Measurements from ENCODE around the gene PKNOX2. TPM values are rescaled to one million over a fixed set of nuclear protein-coding genes. Genes with fewer than 3 reads are reported as not detected.

Gene PKNOX2
- total RNA-seq, 2 experiments from 2014 or later = not detected

DNA sequence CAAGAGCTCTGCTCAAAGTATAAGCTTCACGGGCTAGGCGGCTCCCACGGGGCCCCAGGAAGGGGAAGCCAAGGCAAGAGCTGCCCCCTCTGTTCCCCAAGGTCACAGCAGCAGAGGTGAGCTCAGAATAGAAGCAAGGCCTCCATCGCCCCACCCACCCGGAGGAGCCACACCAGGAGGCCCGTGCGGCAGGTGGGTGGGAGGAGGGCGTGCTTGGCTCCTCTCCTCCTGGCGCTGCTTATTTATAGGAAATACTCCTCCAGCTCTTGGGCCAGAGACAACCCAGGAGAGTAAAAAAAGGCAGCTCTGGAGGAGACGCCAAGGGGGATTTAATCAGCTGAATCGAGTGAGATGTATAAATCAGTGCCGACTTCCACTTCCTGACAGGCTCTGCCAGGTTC is 243.8 kb downstream of the PKNOX2 start:
- H3K4me1 ChIP-seq (ENCODE audit: insufficient read depth, low read length, poor library complexity, severe bottlenecking) = no peaks in the 10 kb centered on the region
- no TSS peak for BruUV-seq (replicated peaks)
- H3K36me3 ChIP-seq (ENCODE audit: insufficient read depth, low read length) = no peaks in the 10 kb centered on the region
- H2AFZ ChIP-seq (ENCODE audit: low read length) = no peak overlapping the region
- ChIA-PET POLR2A (no interaction called here), CTCF (ENCODE audit: unreplicated experiment) (no interaction called here)
- H3K4me3 ChIP-seq (ENCODE audit: low read depth, low read length, poor library complexity, severe bottlenecking) = no peak overlapping the region
- intact Hi-C loops (cut with micrococcal nuclease; ENCODE audit: unreplicated experiment) = no loop called here
- no peak overlapping the region for H3K4me2 ChIP-seq (ENCODE audit: low read length)
- H3K27ac ChIP-seq (ENCODE audit: low read depth, low read length, poor library complexity, severe bottlenecking) = no peak overlapping the region
- no peaks in the 10 kb centered on the region for H3K9me3 ChIP-seq (ENCODE audit: low read length)
- no peaks in the 10 kb centered on the region for H4K20me1 ChIP-seq (ENCODE audit: insufficient read depth, low read length)
- TF ChIP-seq EZH2phosphoT487 (IDR thresholded peaks at IDR 0.05; ENCODE audit: borderline replicate concordance, low read depth, low read length) (no peak), CTCF (conservative IDR thresholded peaks at IDR 0.05; ENCODE audit: low read length) (no peak)
- H3K9me2 ChIP-seq (ENCODE audit: insufficient read depth, low read length) = no peaks in the 10 kb centered on the region
- no peak for DNase-seq (ENCODE audit: low spot score)
- no peaks in the 10 kb centered on the region for H3K79me2 ChIP-seq (ENCODE audit: insufficient read depth, low read depth, low read length)

- POLR2A ChIA-PET = no interaction called here
- Histone ChIP-seq H4K20me1 (ENCODE audit: insufficient read depth, low read length) (no peaks in the 10 kb centered on the region), H3K36me3 (ENCODE audit: insufficient read depth, low read length) (no peaks in the 10 kb centered on the region), H3K27ac (ENCODE audit: low read depth, low read length, poor library complexity, severe bottlenecking) (no peak overlapping the region), H3K4me1 (ENCODE audit: insufficient read depth, low read length, poor library complexity, severe bottlenecking) (no peaks in the 10 kb centered on the region), H3K4me3 (ENCODE audit: low read depth, low read length, poor library complexity, severe bottlenecking) (no peak overlapping the region), H3K4me2 (ENCODE audit: low read length) (no peak overlapping the region), H2AFZ (ENCODE audit: low read length) (no peak overlapping the region), H3K9me2 (ENCODE audit: insufficient read depth, low read length) (no peaks in the 10 kb centered on the region), H3K9me3 (ENCODE audit: low read length) (no peaks in the 10 kb centered on the region), H3K79me2 (ENCODE audit: insufficient read depth, low read depth, low read length) (no peaks in the 10 kb centered on the region)
- no peak for DNase-seq (ENCODE audit: low spot score)
- intact Hi-C loops (cut with micrococcal nuclease; ENCODE audit: unreplicated experiment) = no loop called here
- no TSS peak for BruUV-seq (replicated peaks)
- TF ChIP-seq EZH2phosphoT487 (IDR thresholded peaks at IDR 0.05; ENCODE audit: borderline replicate concordance, low read depth, low read length) (no peak), CTCF (conservative IDR thresholded peaks at IDR 0.05; ENCODE audit: low read length) (no peak)
- CTCF ChIA-PET (ENCODE audit: unreplicated experiment) = interaction anchor here (0.6 kb wide), 1 partner anchor 158 kb away, joined by 3 read pairs; no protein-coding TSS in a partner anchor
These were observed 245.5 kb downstream of the PKNOX2 start for GRCh38 chr11:125410091-125410490.

GRCh38 chr11:125412177-125412496 is 247.6 kb downstream of the PKNOX2 start:
- no peaks in the 10 kb centered on the region for H3K4me1 ChIP-seq (ENCODE audit: insufficient read depth, low read length, poor library complexity, severe bottlenecking)
- no peaks in the 10 kb centered on the region for H3K9me2 ChIP-seq (ENCODE audit: insufficient read depth, low read length)
- H3K36me3 ChIP-seq (ENCODE audit: insufficient read depth, low read length) = no peaks in the 10 kb centered on the region
- H3K79me2 ChIP-seq (ENCODE audit: insufficient read depth, low read depth, low read length) = no peaks in the 10 kb centered on the region
- no peaks in the 10 kb centered on the region for H4K20me1 ChIP-seq (ENCODE audit: insufficient read depth, low read length)
- intact Hi-C loops (cut with micrococcal nuclease; ENCODE audit: unreplicated experiment) = no loop called here
- DNase-seq (ENCODE audit: low spot score) = no peak
- TF ChIP-seq CTCF (conservative IDR thresholded peaks at IDR 0.05; ENCODE audit: low read length) = no peak
- TF ChIP-seq EZH2phosphoT487 (IDR thresholded peaks at IDR 0.05; ENCODE audit: borderline replicate concordance, low read depth, low read length) = no peak
- no TSS peak for BruUV-seq (replicated peaks)
- H2AFZ ChIP-seq (ENCODE audit: low read length) = no peak overlapping the region
- H3K9me3 ChIP-seq (ENCODE audit: low read length) = no peaks in the 10 kb centered on the region
- CTCF ChIA-PET (ENCODE audit: unreplicated experiment) = no interaction called here
- POLR2A ChIA-PET = no interaction called here
- no peak overlapping the region for H3K27ac ChIP-seq (ENCODE audit: low read depth, low read length, poor library complexity, severe bottlenecking)
- no peak overlapping the region for H3K4me3 ChIP-seq (ENCODE audit: low read depth, low read length, poor library complexity, severe bottlenecking)
- H3K4me2 ChIP-seq (ENCODE audit: low read length) = no peak overlapping the region

Measured in OCI-LY7 (cell line).